ENCODE measurements around the gene CALML4.
"Not testable (repeated sequence)": the region's sequence is repeated elsewhere in the genome, so short reads cannot be mapped to it uniquely, and the experiment has no call there.

The CALML4 gene

GRCh38 chr15:68225442-68225841 is 20.3 kb upstream of the CALML4 start:
- not testable (repeated sequence) for DNase-seq (ENCODE audit: low spot score); FAIRE-seq

DNA sequence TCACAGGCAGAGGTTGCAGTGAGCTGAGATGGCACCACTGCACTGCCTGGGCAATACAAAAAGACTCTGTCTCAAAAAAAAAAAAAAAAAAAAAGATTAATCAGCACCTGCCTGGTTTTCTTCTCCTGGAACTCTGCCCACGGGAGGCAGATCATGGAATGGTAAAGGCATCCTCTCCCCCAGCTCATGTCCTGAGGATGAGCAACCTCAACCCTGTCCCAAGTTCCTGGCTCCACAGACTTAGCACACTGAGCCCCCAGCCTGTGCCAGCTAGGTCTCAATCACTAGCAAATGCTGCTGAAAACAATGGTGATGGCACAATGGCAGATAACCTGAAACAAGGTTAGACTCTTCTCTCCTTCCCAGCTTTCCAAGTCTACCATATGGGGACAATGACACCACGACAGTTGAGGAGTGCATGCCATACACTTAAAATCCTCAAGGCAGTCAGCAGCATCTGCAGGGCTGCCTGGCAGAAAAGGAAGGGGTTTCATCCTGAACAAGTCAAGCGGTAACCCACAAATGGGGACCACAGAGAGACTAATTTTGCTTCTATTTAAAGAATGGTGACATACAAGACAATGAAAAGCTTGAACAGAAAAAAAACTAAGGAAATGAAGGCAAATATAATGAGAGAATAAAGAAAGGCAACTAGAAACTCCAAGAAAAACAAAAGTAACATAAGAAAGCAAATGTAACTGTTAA is 19.6 kb upstream of the CALML4 start:
- DNase-seq (ENCODE audit: low spot score) (no peak), FAIRE-seq (no peak)

DNA sequence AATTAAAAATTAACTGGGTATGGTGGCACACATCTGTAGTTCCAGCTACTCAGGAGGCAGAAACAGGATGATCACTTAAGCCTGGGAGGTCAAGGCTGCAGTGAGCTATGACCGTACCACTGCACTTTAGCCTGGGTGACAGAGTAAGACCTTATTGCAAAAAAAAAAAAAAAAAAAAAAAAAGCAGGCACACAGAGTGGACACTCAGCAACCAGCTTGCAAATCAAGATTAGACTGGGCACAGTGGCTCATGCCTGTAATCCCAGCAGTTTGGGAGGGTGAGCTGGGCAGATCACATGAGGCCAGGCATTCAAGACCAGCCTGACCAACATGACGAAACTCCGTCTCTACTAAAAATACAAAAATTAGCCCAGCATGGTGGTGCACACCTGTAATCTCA is 19.0 kb upstream of the CALML4 start:
- FAIRE-seq: no peak
- no peak for DNase-seq (ENCODE audit: low spot score)

GRCh38 chr15:68223171-68223570 is 18.0 kb upstream of the CALML4 start:
- FAIRE-seq: no peak
- DNase-seq (ENCODE audit: low spot score): no peak

DNA sequence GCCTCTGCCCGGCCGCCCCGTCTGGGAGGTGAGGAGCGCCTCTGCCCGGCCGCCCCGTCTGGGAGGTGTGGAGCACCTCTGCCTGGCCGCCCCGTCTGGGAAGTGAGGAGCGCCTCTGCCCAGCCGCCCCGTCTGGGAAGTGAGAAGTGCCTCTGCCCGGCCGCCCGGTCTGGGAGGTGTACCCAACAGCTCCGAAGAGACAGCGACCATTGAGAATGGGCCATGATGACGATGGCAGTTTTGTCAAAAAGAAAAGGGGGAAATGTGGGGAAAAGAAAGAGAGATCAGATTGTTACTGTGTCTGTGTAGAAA is 17.3 kb upstream of the CALML4 start:
- DNase-seq (ENCODE audit: low spot score); FAIRE-seq: not testable (repeated sequence)

- not testable (repeated sequence) for FAIRE-seq; DNase-seq (ENCODE audit: low spot score)
Observed at GRCh38 chr15:68221530-68222431, 16.6 kb upstream of the CALML4 start.

GRCh38 chr15:68220967-68221366 is 15.8 kb upstream of the CALML4 start:
- FAIRE-seq (no peak), DNase-seq (ENCODE audit: low spot score) (no peak)

DNA sequence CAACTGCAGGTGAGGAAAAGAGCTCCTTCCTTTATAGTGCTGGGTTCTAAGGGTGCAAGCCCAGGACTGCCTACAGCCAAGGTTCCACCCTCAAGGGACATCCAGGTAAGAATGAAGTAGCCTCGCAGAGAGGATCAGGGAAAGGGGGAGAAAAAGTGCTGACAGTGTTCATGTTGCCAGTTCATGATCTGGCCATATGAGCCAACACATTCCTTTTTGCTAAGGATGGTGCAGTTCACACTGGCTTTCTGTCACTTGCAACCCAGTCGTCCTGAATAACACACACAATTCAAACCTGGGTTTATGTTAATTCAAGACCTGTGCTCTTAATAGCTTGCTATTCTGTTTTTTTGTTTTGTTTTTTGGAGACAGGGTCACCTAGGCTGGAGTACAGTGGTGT is 15.4 kb upstream of the CALML4 start:
- no peak for DNase-seq (ENCODE audit: low spot score)
- no peak for FAIRE-seq

GRCh38 chr15:68218847-68219798 is 14.0 kb upstream of the CALML4 start:
- DNase-seq (ENCODE audit: low spot score): no peak
- FAIRE-seq: no peak

GRCh38 chr15:68218331-68218730 is 13.2 kb upstream of the CALML4 start:
- FAIRE-seq (no peak), DNase-seq (ENCODE audit: low spot score) (no peak)

- DNase-seq (ENCODE audit: low spot score) (no peak), FAIRE-seq (no peak)
Observed at GRCh38 chr15:68217341-68217740, 12.2 kb upstream of the CALML4 start.

GRCh38 chr15:68214838-68215254 is 9.7 kb upstream of the CALML4 start:
- no peak for DNase-seq (ENCODE audit: low spot score)
- FAIRE-seq: no peak

- FAIRE-seq: no peak
- no peak for DNase-seq (ENCODE audit: low spot score)
Observed at GRCh38 chr15:68213991-68214837, 9.1 kb upstream of the CALML4 start.

GRCh38 chr15:68213491-68213845 is 8.3 kb upstream of the CALML4 start:
- not testable (repeated sequence) for DNase-seq (ENCODE audit: low spot score); FAIRE-seq

DNA sequence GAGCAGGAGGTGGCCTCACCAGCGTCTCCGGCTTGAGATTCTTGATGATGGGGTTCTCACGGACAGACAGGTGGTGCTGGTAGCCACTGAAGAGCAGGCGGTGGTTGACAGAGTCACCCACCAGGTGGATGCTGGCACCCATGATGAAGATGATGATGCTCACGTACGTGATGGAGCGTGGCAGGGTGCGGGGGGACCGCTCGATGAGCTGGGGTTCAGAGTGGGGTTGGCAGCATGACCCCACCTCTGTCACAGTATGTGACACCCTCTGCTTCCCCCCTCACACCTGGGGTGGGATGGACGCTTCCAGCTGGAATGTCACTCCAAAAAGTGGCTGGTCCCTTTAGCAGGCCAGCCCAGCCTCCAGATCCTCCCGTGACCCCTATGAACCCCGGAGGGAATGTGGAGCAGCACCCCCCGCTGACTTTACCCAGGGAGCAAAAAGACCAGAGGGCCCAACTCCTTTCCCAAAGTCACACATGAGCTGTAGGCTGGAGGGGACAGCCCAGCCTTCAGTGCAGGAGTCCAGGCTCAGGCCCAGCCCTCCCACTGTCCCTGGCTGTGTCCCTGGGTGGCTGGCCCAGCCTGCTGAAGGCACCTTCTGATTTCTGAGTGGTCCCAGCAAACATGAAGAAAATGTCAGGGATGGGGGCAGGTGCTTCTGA is 6.7 kb upstream of the CALML4 start:
- no peak for FAIRE-seq

GRCh38 chr15:68210821-68211655 is 5.9 kb upstream of the CALML4 start:
- no peak for DNase-seq (ENCODE audit: low spot score)

More for the DNA sequence above, 6.7 kb upstream of the CALML4 start:
- no peak for DNase-seq (ENCODE audit: low spot score)

DNA sequence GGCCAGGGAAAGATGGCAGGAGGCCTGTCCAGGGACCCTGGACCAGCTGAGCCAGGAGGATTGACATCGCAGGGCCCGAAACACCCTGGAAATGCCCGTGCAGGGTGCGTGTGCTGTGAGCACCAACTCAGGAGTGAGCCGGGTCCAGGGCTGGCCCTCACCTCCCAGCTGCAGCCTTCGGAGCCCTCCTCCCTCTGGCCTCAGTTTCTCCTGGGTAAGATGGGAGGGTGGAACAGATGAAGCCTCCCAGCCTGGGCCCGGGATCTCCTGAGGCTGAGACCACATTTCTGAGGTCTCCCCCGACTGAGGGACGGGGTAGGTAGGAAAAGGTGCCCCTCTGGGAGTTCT is 5.3 kb upstream of the CALML4 start:
- FAIRE-seq: no peak
- DNase-seq (ENCODE audit: low spot score): no peak

More at GRCh38 chr15:68210821-68211655, 5.9 kb upstream of the CALML4 start:
- FAIRE-seq: no peak

GRCh38 chr15:68209735-68210408 is 4.7 kb upstream of the CALML4 start:
- FAIRE-seq (no peak), DNase-seq (ENCODE audit: low spot score) (no peak)

DNA sequence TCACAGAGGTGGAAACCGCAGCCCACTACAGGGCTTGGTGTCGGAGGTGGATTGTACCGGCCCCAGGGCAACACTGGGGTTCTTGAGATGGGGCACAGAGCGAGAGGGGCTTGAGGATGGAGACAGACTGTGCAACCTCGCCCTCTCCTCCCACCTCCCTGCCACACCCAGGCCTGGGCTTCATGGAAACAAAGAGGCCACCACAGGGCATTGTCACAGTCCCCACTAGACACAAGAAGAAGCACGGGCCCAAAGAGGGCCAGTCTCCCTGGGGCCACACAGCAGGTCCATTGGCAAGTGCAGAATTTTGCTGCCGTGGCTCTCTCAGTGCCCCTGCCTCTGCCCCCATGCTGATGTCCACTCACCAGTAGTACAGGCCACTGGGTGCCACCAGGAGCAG is 4.1 kb upstream of the CALML4 start:
- DNase-seq (ENCODE audit: low spot score) (no peak), FAIRE-seq (no peak)
